ENCODE results near the gene PRKAG2.

The PRKAG2 gene

DNA sequence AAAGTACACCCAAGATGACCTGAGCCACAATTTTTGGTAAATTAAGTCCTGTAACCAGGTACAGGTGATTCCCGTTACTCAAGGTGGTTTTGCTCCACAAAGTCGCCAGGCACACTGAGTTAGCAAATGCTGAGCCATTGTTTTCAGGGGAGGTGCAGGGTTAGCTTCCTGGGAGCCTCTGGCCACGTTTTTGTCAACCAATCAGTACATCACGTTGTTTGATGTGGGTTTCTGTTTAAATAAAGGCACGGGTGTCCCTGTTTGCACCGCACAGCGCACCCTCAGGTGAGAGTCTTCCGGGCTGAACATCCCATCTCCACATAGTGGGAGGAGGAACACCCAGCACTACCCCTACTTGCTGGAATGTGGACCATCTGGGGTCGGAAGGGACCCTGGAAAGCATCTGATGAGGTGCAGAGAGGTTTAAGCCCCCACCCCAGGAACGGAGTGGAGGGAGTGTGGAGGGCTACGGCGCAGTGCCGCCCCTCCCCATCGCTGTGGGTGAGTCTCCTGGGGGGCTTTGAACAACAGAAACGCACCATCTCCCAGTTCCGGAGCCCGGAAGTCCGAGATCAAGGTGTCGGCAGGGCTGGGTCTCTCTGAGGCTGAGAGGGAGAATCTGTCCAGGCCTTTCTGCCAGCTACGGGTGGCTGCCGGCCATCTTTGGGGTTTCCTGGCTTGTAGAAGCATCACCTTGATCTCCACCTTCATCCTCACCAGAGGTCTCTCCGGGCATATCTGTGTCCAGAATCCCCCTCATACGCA, 42.5 kb downstream of the PRKAG2 start:
- Histone ChIP-seq H3K27me3 (ENCODE audit: control insufficient read depth in 3 of 3, insufficient read depth in 3 of 3, low read depth in 1 of 3, low read length in 3 of 3) (peaks cover 0 to 19% (median 2%) of the 10 kb centered on the region in 3 experiments), H2BK120ac (ENCODE audit: low read depth, low read length) (no peak overlapping the region), H3K9me3 (replicated peaks in 1 of 2; ENCODE audit: control insufficient read depth in 2 of 2, insufficient read depth in 1 of 2, low read depth in 1 of 2, low read length in 2 of 2) (peaks cover 0 to 2% of the 10 kb centered on the region in 2 donors), H2AFZ (ENCODE audit: low read length) (no peak overlapping the region), H3K4ac (ENCODE audit: low read length) (no peak overlapping the region), H3K79me1 (ENCODE audit: low read depth, low read length) (no peaks in the 10 kb centered on the region), H2AK5ac (ENCODE audit: low read depth, low read length) (no peak overlapping the region), H2BK15ac (ENCODE audit: low read length) (no peak overlapping the region), H3K18ac (ENCODE audit: low read length) (peak overlapping the region; percentile 78), H2BK5ac (ENCODE audit: low read length) (no peak overlapping the region), H3K4me1 (ENCODE audit: control insufficient read depth in 2 of 2, insufficient read depth in 1 of 2, low read depth in 1 of 2, low read length in 2 of 2) (peaks cover 0 to 12% of the 10 kb centered on the region in 2 donors), H3K4me3 (ENCODE audit: low read length in 2 of 2) (no peak overlapping the region), H4K91ac (ENCODE audit: low read depth, low read length, poor library complexity) (no peak overlapping the region), H3K14ac (ENCODE audit: low read length) (no peak overlapping the region), H4K8ac (ENCODE audit: low read depth, low read length) (no peak overlapping the region), H3K23ac (ENCODE audit: low read depth, low read length, poor library complexity) (peak overlapping the region; percentile 46), H3K27ac (replicated peaks; ENCODE audit: low read length) (no peak overlapping the region), H2BK12ac (ENCODE audit: low read length) (peak overlapping the region; percentile 5), H3K36me3 (replicated peaks in 1 of 2; ENCODE audit: control insufficient read depth in 2 of 2, insufficient read depth in 2 of 2, low read length in 2 of 2) (no peaks in the 10 kb centered on the region), H3K4me2 (ENCODE audit: insufficient read depth, low read length, poor library complexity, severe bottlenecking) (no peak overlapping the region), H3K9ac (ENCODE audit: low read depth, low read length, poor library complexity) (no peak overlapping the region)
- no peak for DNase-seq (ENCODE audit: low spot score)
- WGBS, 2 donors (ENCODE audit: extremely low coverage in 2 of 2, insufficient read length in 2 of 2, insufficient replicate concordance in 1 of 2): no CpG with 5 or more reads among the region's 23 CpGs

DNA sequence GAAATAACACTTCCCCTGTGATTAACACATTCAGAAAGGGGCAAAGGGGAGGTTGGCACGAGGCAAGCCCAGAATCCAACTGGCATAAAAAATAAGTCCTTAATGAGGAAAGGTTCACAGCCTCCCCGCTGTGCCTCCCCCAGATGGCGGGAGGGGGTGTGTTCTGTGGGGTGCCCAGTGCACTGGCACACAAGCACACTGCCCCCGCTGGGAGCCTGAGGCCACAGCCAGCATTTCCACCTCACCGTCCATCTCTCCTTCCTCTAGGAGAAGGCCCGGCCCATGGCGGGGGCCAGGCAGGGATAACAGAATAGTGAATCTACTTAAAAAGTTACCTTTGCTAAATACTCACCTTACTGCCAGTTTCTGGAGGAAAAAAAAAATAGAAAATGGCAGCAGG, 43.2 kb downstream of the PRKAG2 start:
- Histone ChIP-seq H3K36me3 (replicated peaks in 1 of 2; ENCODE audit: control insufficient read depth in 2 of 2, insufficient read depth in 2 of 2, low read length in 2 of 2) (no peaks in the 10 kb centered on the region), H3K14ac (ENCODE audit: low read length) (no peak overlapping the region), H2BK15ac (ENCODE audit: low read length) (no peak overlapping the region), H4K8ac (ENCODE audit: low read depth, low read length) (no peak overlapping the region), H3K4ac (ENCODE audit: low read length) (no peak overlapping the region), H3K9me3 (replicated peaks in 1 of 2; ENCODE audit: control insufficient read depth in 2 of 2, insufficient read depth in 1 of 2, low read depth in 1 of 2, low read length in 2 of 2) (peaks cover 0 to 2% of the 10 kb centered on the region in 2 donors), H2AK5ac (ENCODE audit: low read depth, low read length) (peak overlapping the region; percentile 38), H3K23ac (ENCODE audit: low read depth, low read length, poor library complexity) (no peak overlapping the region), H2BK5ac (ENCODE audit: low read length) (peak overlapping the region; percentile 62), H2BK120ac (ENCODE audit: low read depth, low read length) (no peak overlapping the region), H3K27ac (replicated peaks; ENCODE audit: low read length) (no peak overlapping the region), H3K4me3 (ENCODE audit: low read length in 2 of 2) (no peak overlapping the region), H4K91ac (ENCODE audit: low read depth, low read length, poor library complexity) (no peak overlapping the region), H2AFZ (ENCODE audit: low read length) (no peak overlapping the region), H3K18ac (ENCODE audit: low read length) (no peak overlapping the region), H3K27me3 (ENCODE audit: control insufficient read depth in 3 of 3, insufficient read depth in 3 of 3, low read depth in 1 of 3, low read length in 3 of 3) (peaks cover 0 to 19% (median 0%) of the 10 kb centered on the region in 3 experiments), H3K9ac (ENCODE audit: low read depth, low read length, poor library complexity) (no peak overlapping the region), H3K79me1 (ENCODE audit: low read depth, low read length) (no peaks in the 10 kb centered on the region), H3K4me1 (ENCODE audit: control insufficient read depth in 2 of 2, insufficient read depth in 1 of 2, low read depth in 1 of 2, low read length in 2 of 2) (peaks cover 0 to 12% of the 10 kb centered on the region in 2 donors), H3K4me2 (ENCODE audit: insufficient read depth, low read length, poor library complexity, severe bottlenecking) (no peak overlapping the region), H2BK12ac (ENCODE audit: low read length) (no peak overlapping the region)
- DNase-seq (ENCODE audit: low spot score): no peak
- WGBS, 2 donors (ENCODE audit: extremely low coverage in 2 of 2, insufficient read length in 2 of 2, insufficient replicate concordance in 1 of 2): no CpG with 5 or more reads among the region's 7 CpGs

DNA sequence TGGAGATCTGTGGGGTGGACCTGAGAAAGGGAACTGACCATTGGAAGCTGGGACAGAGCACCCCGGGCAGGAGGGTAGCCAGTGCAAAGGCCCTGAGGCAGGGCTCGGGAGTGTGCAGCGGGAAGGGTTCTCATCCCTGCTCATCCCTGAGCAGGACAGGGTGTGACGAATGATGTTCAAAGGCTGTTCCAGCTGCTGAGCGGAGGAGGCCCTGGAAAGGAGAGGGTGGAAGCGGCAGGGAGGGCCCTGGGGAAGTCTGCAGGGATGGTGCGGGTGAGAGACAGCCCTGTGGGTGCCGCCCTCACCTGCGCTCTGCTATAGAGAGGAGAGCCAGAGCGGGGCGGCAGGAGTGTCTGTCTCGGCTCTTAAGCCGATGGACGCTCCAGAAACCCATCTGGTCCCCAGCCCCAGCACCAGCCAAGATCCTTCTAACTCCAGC, 43.7 kb downstream of the PRKAG2 start:
- no peak for DNase-seq (ENCODE audit: low spot score)
- H3K23ac ChIP-seq (ENCODE audit: low read depth, low read length, poor library complexity): peak overlapping the region; percentile 61
- H2BK12ac ChIP-seq (ENCODE audit: low read length): peak overlapping the region; percentile 17
- H3K4me1 ChIP-seq (ENCODE audit: control insufficient read depth in 2 of 2, insufficient read depth in 1 of 2, low read depth in 1 of 2, low read length in 2 of 2): peaks cover 0 to 11% of the 10 kb centered on the region in 2 donors
- no peak overlapping the region for H3K4me2 ChIP-seq (ENCODE audit: insufficient read depth, low read length, poor library complexity, severe bottlenecking)
- peak overlapping the region; percentile 61 for H3K18ac ChIP-seq (ENCODE audit: low read length)
- no peaks in the 10 kb centered on the region for H3K79me1 ChIP-seq (ENCODE audit: low read depth, low read length)
- peak overlapping the region; percentile 62 for H2BK5ac ChIP-seq (ENCODE audit: low read length)
- H2AFZ ChIP-seq (ENCODE audit: low read length): no peak overlapping the region
- H4K8ac ChIP-seq (ENCODE audit: low read depth, low read length): no peak overlapping the region
- H3K27me3 ChIP-seq (ENCODE audit: control insufficient read depth in 3 of 3, insufficient read depth in 3 of 3, low read depth in 1 of 3, low read length in 3 of 3): peaks cover 0 to 19% (median 0%) of the 10 kb centered on the region in 3 experiments
- peak overlapping the region; percentile 78 for H2AK5ac ChIP-seq (ENCODE audit: low read depth, low read length)
- no peak overlapping the region for H4K91ac ChIP-seq (ENCODE audit: low read depth, low read length, poor library complexity)
- H3K9ac ChIP-seq (ENCODE audit: low read depth, low read length, poor library complexity): peak overlapping the region; percentile 4
- H3K36me3 ChIP-seq (replicated peaks in 1 of 2; ENCODE audit: control insufficient read depth in 2 of 2, insufficient read depth in 2 of 2, low read length in 2 of 2): no peaks in the 10 kb centered on the region
- H2BK120ac ChIP-seq (ENCODE audit: low read depth, low read length): peak overlapping the region; percentile 69
- H2BK15ac ChIP-seq (ENCODE audit: low read length): peak overlapping the region; percentile 80
- H3K27ac ChIP-seq (replicated peaks; ENCODE audit: low read length): no peak overlapping the region
- no CpG with 5 or more reads among the region's 14 CpGs for WGBS, 2 donors (ENCODE audit: extremely low coverage in 2 of 2, insufficient read length in 2 of 2, insufficient replicate concordance in 1 of 2)
- no peak overlapping the region for H3K14ac ChIP-seq (ENCODE audit: low read length)
- peaks cover 0 to 2% of the 10 kb centered on the region in 2 donors for H3K9me3 ChIP-seq (replicated peaks in 1 of 2; ENCODE audit: control insufficient read depth in 2 of 2, insufficient read depth in 1 of 2, low read depth in 1 of 2, low read length in 2 of 2)
- no peak overlapping the region for H3K4me3 ChIP-seq (ENCODE audit: low read length in 2 of 2)
- H3K4ac ChIP-seq (ENCODE audit: low read length): no peak overlapping the region

GRCh38 chr7:151832656-151833055, 44.3 kb downstream of the PRKAG2 start:
- H3K4ac ChIP-seq (ENCODE audit: low read length): no peak overlapping the region
- WGBS, 2 donors (ENCODE audit: extremely low coverage in 2 of 2, insufficient read length in 2 of 2, insufficient replicate concordance in 1 of 2): no CpG with 5 or more reads among the region's 11 CpGs
- no peaks in the 10 kb centered on the region for H3K36me3 ChIP-seq (replicated peaks in 1 of 2; ENCODE audit: control insufficient read depth in 2 of 2, insufficient read depth in 2 of 2, low read length in 2 of 2)

More at GRCh38 chr7:151832656-151833055, 44.3 kb downstream of the PRKAG2 start:
- H2AFZ ChIP-seq (ENCODE audit: low read length): no peak overlapping the region
- H3K23ac ChIP-seq (ENCODE audit: low read depth, low read length, poor library complexity): peak overlapping the region; percentile 61
- peaks cover 0 to 7% of the 10 kb centered on the region in 2 donors for H3K4me1 ChIP-seq (ENCODE audit: control insufficient read depth in 2 of 2, insufficient read depth in 1 of 2, low read depth in 1 of 2, low read length in 2 of 2)
- H3K9me3 ChIP-seq (replicated peaks in 1 of 2; ENCODE audit: control insufficient read depth in 2 of 2, insufficient read depth in 1 of 2, low read depth in 1 of 2, low read length in 2 of 2): peaks cover 0 to 2% of the 10 kb centered on the region in 2 donors
- H3K27me3 ChIP-seq (ENCODE audit: control insufficient read depth in 3 of 3, insufficient read depth in 3 of 3, low read depth in 1 of 3, low read length in 3 of 3): peaks cover 0 to 19% (median 0%) of the 10 kb centered on the region in 3 experiments
- no peak overlapping the region for H3K27ac ChIP-seq (replicated peaks; ENCODE audit: low read length)
- H2BK5ac ChIP-seq (ENCODE audit: low read length): peak overlapping the region; percentile 62
- peak overlapping the region; percentile 69 for H2BK120ac ChIP-seq (ENCODE audit: low read depth, low read length)
- H4K8ac ChIP-seq (ENCODE audit: low read depth, low read length): no peak overlapping the region
- H3K18ac ChIP-seq (ENCODE audit: low read length): no peak overlapping the region
- no peak overlapping the region for H3K4me3 ChIP-seq (ENCODE audit: low read length in 2 of 2)
- H3K79me1 ChIP-seq (ENCODE audit: low read depth, low read length): no peaks in the 10 kb centered on the region
- no peak overlapping the region for H3K9ac ChIP-seq (ENCODE audit: low read depth, low read length, poor library complexity)
- H4K91ac ChIP-seq (ENCODE audit: low read depth, low read length, poor library complexity): no peak overlapping the region
- H3K4me2 ChIP-seq (ENCODE audit: insufficient read depth, low read length, poor library complexity, severe bottlenecking): no peak overlapping the region
- no peak overlapping the region for H2BK12ac ChIP-seq (ENCODE audit: low read length)
- peak overlapping the region; percentile 80 for H2BK15ac ChIP-seq (ENCODE audit: low read length)
- no peak overlapping the region for H2AK5ac ChIP-seq (ENCODE audit: low read depth, low read length)
- no peak overlapping the region for H3K14ac ChIP-seq (ENCODE audit: low read length)
- no peak for DNase-seq (ENCODE audit: low spot score)
